ENCODE measurements around the gene TMIE.
"Not testable (repeated sequence)": the region's sequence is repeated elsewhere in the genome, so short reads cannot be mapped to it uniquely, and the experiment has no call there.

TMIE gene

GRCh38 chr3:46729038-46729437, 27.8 kb downstream of the TMIE start:
- DNase-seq, result no peak

GRCh38 chr3:46730819-46731218, 29.6 kb downstream of the TMIE start:
- DNase-seq, result no peak

GRCh38 chr3:46731795-46732194, 30.6 kb downstream of the TMIE start:
- DNase-seq, result no peak

- DNase-seq, result no peak
These were observed 32.0 kb downstream of the TMIE start for GRCh38 chr3:46733026-46733800.

GRCh38 chr3:46734773-46735172, 33.6 kb downstream of the TMIE start:
- DNase-seq, result no peak

- no peak for DNase-seq
These were observed 35.0 kb downstream of the TMIE start for GRCh38 chr3:46736006-46736872.

GRCh38 chr3:46737329-46737731, 36.1 kb downstream of the TMIE start:
- no peak for DNase-seq

GRCh38 chr3:46739565-46739964, 38.4 kb downstream of the TMIE start:
- DNase-seq, result not testable (repeated sequence)

GRCh38 chr3:46742992-46743585, 41.9 kb downstream of the TMIE start:
- DNase-seq, result no peak

- DNase-seq, result no peak
These were observed 45.5 kb downstream of the TMIE start for GRCh38 chr3:46746711-46747110.

- DNase-seq, result no peak
These were observed 47.0 kb downstream of the TMIE start for GRCh38 chr3:46748170-46748569.

- no peak for DNase-seq
These were observed 47.9 kb downstream of the TMIE start for GRCh38 chr3:46749129-46749528.

- DNase-seq, result no peak
These were observed 49.4 kb downstream of the TMIE start for GRCh38 chr3:46750555-46751038.

- DNase-seq, result not testable (repeated sequence)
These were observed 51.9 kb downstream of the TMIE start for GRCh38 chr3:46753127-46753526.

GRCh38 chr3:46755646-46756045, 54.5 kb downstream of the TMIE start:
- DNase-seq, result no peak

- no peak for DNase-seq
These were observed 55.5 kb downstream of the TMIE start for GRCh38 chr3:46756642-46757041.

- DNase-seq, result no peak
These were observed 58.3 kb downstream of the TMIE start for GRCh38 chr3:46759239-46760167.
